ENCODE results near the gene TMEM11. TPM values are rescaled to one million over a fixed set of nuclear protein-coding genes. Genes with fewer than 3 reads are reported as not detected.

TMEM11 gene
- total and polyA plus RNA-seq, 2 of the 4 experiments (the other 2 are of a cell fraction), result 19.9 to 44.7 TPM

- H2BK15ac ChIP-seq (ENCODE audit: low read depth, low read length), result no peak overlapping the region
- in situ Hi-C loops (cut with MboI; ENCODE audit: low sequenced_read_pairs) (no loop called here), dilution Hi-C loops (cut with HindIII; ENCODE audit: low sequenced_read_pairs, unreplicated experiment) (no loop called here), intact Hi-C loops (cut with micrococcal nuclease) (no loop called here)
- H3K4me2 ChIP-seq (ENCODE audit: low read depth, low read length), result no peak overlapping the region
- H3K56ac ChIP-seq (ENCODE audit: extremely low read depth, insufficient read depth, low read length), result no peak overlapping the region
- H3K36me3 ChIP-seq (ENCODE audit: control insufficient read depth, insufficient read depth, low read length), result peaks cover 26% of the 10 kb centered on the region
- no peak overlapping the region for H3K4ac ChIP-seq (ENCODE audit: low read depth, low read length)
- no peak overlapping the region for H3K23ac ChIP-seq (ENCODE audit: low read depth, low read length)
- no peak overlapping the region for H3K27ac ChIP-seq (ENCODE audit: insufficient read depth, low read length)
- no peak overlapping the region for H2AK5ac ChIP-seq (ENCODE audit: low read depth, low read length)
- no peak overlapping the region for H3K18ac ChIP-seq (ENCODE audit: low read depth, low read length)
- H4K5ac ChIP-seq (ENCODE audit: low read depth, low read length), result no peak overlapping the region
- no peak overlapping the region for H3K14ac ChIP-seq (replicated peaks; ENCODE audit: low read depth, low read length)
- peaks cover 17 to 88% of the 10 kb centered on the region in 2 experiments for H3K79me1 ChIP-seq (ENCODE audit: low read depth in 1 of 2, low read length in 2 of 2)
- no peak overlapping the region for H3K9ac ChIP-seq (ENCODE audit: low read depth, low read length)
- H2BK120ac ChIP-seq (ENCODE audit: low read depth, low read length), result no peak overlapping the region
- no peaks in the 10 kb centered on the region for H3K9me3 ChIP-seq (ENCODE audit: control insufficient read depth, insufficient read depth, low read length)
- H4K91ac ChIP-seq (ENCODE audit: insufficient read depth, low read depth, low read length), result no peak overlapping the region
- CTCF ChIA-PET, result no interaction called here
- no TSS peak for BruUV-seq (replicated peaks)
- no peak for TF ChIP-seq POLR2A (IDR thresholded peaks at IDR 0.05; ENCODE audit: low read depth, low read length)
- H2AFZ ChIP-seq (replicated peaks; ENCODE audit: low read length, poor library complexity), result no peak overlapping the region
- H3K4me3 ChIP-seq (ENCODE audit: insufficient read depth, low read depth, low read length), result no peak overlapping the region
- H4K8ac ChIP-seq (ENCODE audit: low read depth in 2 of 2, low read length in 2 of 2), result no peak overlapping the region
- H2BK20ac ChIP-seq (ENCODE audit: low read depth, low read length), result no peak overlapping the region
- H4K20me1 ChIP-seq (ENCODE audit: insufficient read depth, low read length), result peaks cover 92% of the 10 kb centered on the region
- H3K4me1 ChIP-seq (ENCODE audit: control insufficient read depth, insufficient read depth, low read length), result peaks cover 2% of the 10 kb centered on the region; the same call in 1 of the 2 replicates
- ATAC-seq (ENCODE audit: low read depth) (no peak), DNase-seq (no peak)
- H3K27me3 ChIP-seq (ENCODE audit: control insufficient read depth, insufficient read depth, low read length), result no peaks in the 10 kb centered on the region
- no peak overlapping the region for H2BK5ac ChIP-seq (ENCODE audit: low read depth, low read length, poor library complexity, severe bottlenecking)
- POLR2A ChIA-PET (ENCODE audit: unreplicated experiment), result no interaction called here
- H3K9me1 ChIP-seq (ENCODE audit: insufficient read depth, low read length), result peaks cover 24% of the 10 kb centered on the region; the same call in 1 of the 2 replicates
- WGBS, 2 experiments (ENCODE audit: extremely low coverage in 2 of 2, insufficient read length in 1 of 2), result 30% methylated on average over 2 of the region's 5 CpGs; no CpG with 5 or more reads in 1 of the 2 experiments
- H2AK9ac ChIP-seq (replicated peaks; ENCODE audit: low read depth, low read length, poor library complexity), result no peak overlapping the region
Observed at GRCh38 chr17:21201298-21201595, 12.7 kb downstream of the TMEM11 start.

Measured in IMR-90 (cell line).